Neural progenitor cell (in vitro differentiated cells): Measurements from ENCODE around the gene RETN. TPM values are rescaled to one million over a fixed set of nuclear protein-coding genes. Genes with fewer than 3 reads are reported as not detected.
A peak's percentile ranks its signal among the peaks of the same experiment; 100 is the strongest.

ENCODE experiments used
- DNase-seq: peaks from one replicate; pipeline ENCODE4 v3.0.0-alpha.2; 2016; ENCODE audit warnings: low spot score
- H2AFZ ChIP-seq: fragments of 200-600 bp; sonication (generic); replicated peaks from 2 replicates; pipeline ENCODE4 v1.6.1; 2016; ENCODE audit warnings: antibody characterized with exemption
- H3F3A ChIP-seq: fragments of 200-600 bp; sonication (generic); 2 replicates; pipeline ENCODE4 v1.6.1; 2016; ENCODE audit warnings: antibody characterized with exemption, low read depth
- H3K27ac ChIP-seq: fragments of 200-600 bp; sonication (generic); 2 replicates; pipeline ENCODE4 v1.5.1; 2016; ENCODE audit warnings: mild to moderate bottlenecking
- H3K27me3 ChIP-seq: fragments of 200-600 bp; sonication (generic); 2 replicates; pipeline ENCODE4 v1.6.1; 2016; ENCODE audit warnings: mild to moderate bottlenecking, moderate library complexity
- H3K36me3 ChIP-seq: fragments of 200-600 bp; sonication (generic); 2 replicates; pipeline ENCODE4 v1.5.1; 2016
- H3K4me1 ChIP-seq: fragments of 200-600 bp; sonication (generic); 2 replicates; pipeline ENCODE4 v1.6.1; 2016; ENCODE audit warnings: mixed run types
- H3K4me2 ChIP-seq: fragments of 200-600 bp; sonication (generic); 2 replicates; pipeline ENCODE4 v1.6.1; 2016
- H3K4me3 ChIP-seq: fragments of 200-600 bp; sonication (generic); 2 replicates; pipeline ENCODE4 v1.5.1; 2016
- H3K79me2 ChIP-seq: fragments of 200-600 bp; sonication (generic); 2 replicates; pipeline ENCODE4 v1.6.1; 2016; ENCODE audit warnings: low read depth
- H3K9ac ChIP-seq: fragments of 200-600 bp; sonication (generic); 2 replicates; pipeline ENCODE4 v1.6.1; 2016
- H3K9me3 ChIP-seq: fragments of 200-600 bp; sonication (generic); 2 replicates; pipeline ENCODE4 v1.5.1; 2016; ENCODE audit warnings: low read depth
- H4K20me1 ChIP-seq: fragments of 200-600 bp; sonication (generic); 2 replicates; pipeline ENCODE4 v1.6.1; 2016; ENCODE audit warnings: low read depth
- H3K27ac Mint-ChIP-seq: 3 replicates; pipeline ENCODE4 v1.8.0; 2021; ENCODE audit warnings: mixed read lengths
- H3K27me3 Mint-ChIP-seq: 2 replicates; pipeline ENCODE4 v1.8.0; 2022; ENCODE audit warnings: low read depth, mild to moderate bottlenecking, inconsistent platforms, moderate library complexity, mixed read lengths; ENCODE audit not compliant: insufficient read depth
- H3K36me3 Mint-ChIP-seq: 3 replicates; pipeline ENCODE4 v1.8.0; 2021; ENCODE audit warnings: mixed read lengths
- H3K4me1 Mint-ChIP-seq: 3 replicates; pipeline ENCODE4 v1.8.0; 2021; ENCODE audit warnings: mixed read lengths
- H3K4me3 Mint-ChIP-seq: 3 replicates; pipeline ENCODE4 v1.8.0; 2021; ENCODE audit warnings: mild to moderate bottlenecking, moderate library complexity, mixed read lengths
- H3K9me3 Mint-ChIP-seq: 3 replicates; pipeline ENCODE4 v1.8.0; 2020; ENCODE audit warnings: mixed read lengths
- CTCF ChIP-seq: fragments of 200-600 bp; sonication (generic); IDR thresholded peaks from 2 replicates; pipeline ENCODE4 v1.5.1; 2017; ENCODE audit warnings: antibody characterized with exemption, mild to moderate bottlenecking
- EZH2 ChIP-seq: fragments of 200-600 bp; sonication (generic); IDR thresholded peaks from 2 replicates; pipeline ENCODE4 v1.6.1; 2017; ENCODE audit warnings: antibody characterized with exemption, mild to moderate bottlenecking, moderate library complexity
- EZH2phosphoT487 ChIP-seq: fragments of 200-600 bp; sonication (generic); IDR thresholded peaks from 2 replicates; pipeline ENCODE4 v1.6.1; 2017; ENCODE audit warnings: antibody characterized with exemption
- total RNA-seq: library from RNA; depleted of rRNA; stranded (reverse); fragments of >200 nt; gene quantifications from 2 replicates; pipeline ENCODE4 v1.2.3, GENCODE V29; 2015; ENCODE audit warnings: low replicate concordance

RETN gene
- total RNA-seq, 1 donor from 2014 or later = not detected

DNA sequence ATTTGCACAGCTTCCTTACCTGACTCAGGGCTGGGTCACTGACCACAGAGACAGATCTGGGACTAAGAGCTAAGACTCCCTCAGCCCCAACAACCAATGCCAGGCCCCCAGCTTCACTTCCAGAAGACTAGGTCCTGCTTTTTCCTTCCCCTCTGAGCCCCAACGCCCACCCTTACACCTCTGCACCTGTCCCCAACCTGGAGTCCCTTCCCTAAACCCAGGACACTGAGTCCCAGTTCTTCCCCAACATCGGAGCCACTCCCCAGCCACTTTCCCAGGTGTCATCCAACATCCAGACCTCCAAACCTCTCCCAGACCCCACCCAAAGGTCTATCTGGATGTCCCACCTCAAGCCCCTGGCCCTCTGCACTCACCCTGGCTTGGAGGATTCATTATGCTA lies 30.2 kb downstream of the RETN start:
- H3K9me3 ChIP-seq = no peaks in the 10 kb centered on the region
- H3K9me3 Mint-ChIP-seq = no peaks in the 10 kb centered on the region
- H3K79me2 ChIP-seq = no peaks in the 10 kb centered on the region
- TF ChIP-seq EZH2 = no peak
- TF ChIP-seq CTCF = no peak
- no peak for TF ChIP-seq EZH2phosphoT487
- H3K36me3 ChIP-seq = no peaks in the 10 kb centered on the region
- H3K4me3 Mint-ChIP-seq = peak overlapping the region; percentile 46
- H2AFZ ChIP-seq = no peak overlapping the region
- no peaks in the 10 kb centered on the region for H3K4me1 ChIP-seq
- H4K20me1 ChIP-seq = no peaks in the 10 kb centered on the region
- H3K27me3 Mint-ChIP-seq = peaks cover 2% of the 10 kb centered on the region
- H3K4me2 ChIP-seq = no peak overlapping the region
- no peak overlapping the region for H3K27ac Mint-ChIP-seq
- H3K4me3 ChIP-seq = no peak overlapping the region
- no peak overlapping the region for H3K27ac ChIP-seq
- H3K9ac ChIP-seq = no peak overlapping the region
- H3K4me1 Mint-ChIP-seq = no peaks in the 10 kb centered on the region
- peaks cover 47% of the 10 kb centered on the region for H3K27me3 ChIP-seq
- DNase-seq = no peak
- no peaks in the 10 kb centered on the region for H3K36me3 Mint-ChIP-seq
- H3F3A ChIP-seq = no peaks in the 10 kb centered on the region

GRCh38 chr19:7699417-7700401 lies 30.9 kb downstream of the RETN start:
- no peak overlapping the region for H2AFZ ChIP-seq
- H3K27ac Mint-ChIP-seq = no peak overlapping the region
- H3K27me3 Mint-ChIP-seq = peaks cover 2% of the 10 kb centered on the region

GRCh38 chr19:7701049-7701653 lies 32.3 kb downstream of the RETN start:
- no peaks in the 10 kb centered on the region for H3K9me3 ChIP-seq
- peaks cover 40% of the 10 kb centered on the region for H3K27me3 ChIP-seq
- Mint-ChIP-seq H3K4me1 (no peaks in the 10 kb centered on the region), H3K9me3 (no peaks in the 10 kb centered on the region), H3K36me3 (no peaks in the 10 kb centered on the region), H3K4me3 (no peak overlapping the region), H3K27ac (no peak overlapping the region), H3K27me3 (peaks cover 5% of the 10 kb centered on the region)
- H4K20me1 ChIP-seq = no peaks in the 10 kb centered on the region
- H3K27ac ChIP-seq = no peak overlapping the region
- H3K4me3 ChIP-seq = no peak overlapping the region
- no peak overlapping the region for H3K4me2 ChIP-seq
- no peaks in the 10 kb centered on the region for H3K4me1 ChIP-seq
- H3K9ac ChIP-seq = no peak overlapping the region
- H2AFZ ChIP-seq = no peak overlapping the region
- no peaks in the 10 kb centered on the region for H3K36me3 ChIP-seq
- no peak for TF ChIP-seq EZH2phosphoT487
- no peak for TF ChIP-seq CTCF
- no peak for TF ChIP-seq EZH2
- DNase-seq = no peak
- no peaks in the 10 kb centered on the region for H3K79me2 ChIP-seq
- H3F3A ChIP-seq = no peaks in the 10 kb centered on the region

More at GRCh38 chr19:7699417-7700401, 30.9 kb downstream of the RETN start:
- Histone ChIP-seq H3K4me2 (no peak overlapping the region), H3F3A (no peaks in the 10 kb centered on the region), H3K4me1 (no peaks in the 10 kb centered on the region), H3K36me3 (no peaks in the 10 kb centered on the region), H4K20me1 (no peaks in the 10 kb centered on the region), H3K9me3 (no peaks in the 10 kb centered on the region), H3K27me3 (peaks cover 47% of the 10 kb centered on the region), H3K27ac (no peak overlapping the region), H3K4me3 (no peak overlapping the region), H3K79me2 (no peaks in the 10 kb centered on the region), H3K9ac (no peak overlapping the region)
- no peak overlapping the region for H3K4me3 Mint-ChIP-seq
- H3K36me3 Mint-ChIP-seq = no peaks in the 10 kb centered on the region
- TF ChIP-seq EZH2 = no peak
- no peaks in the 10 kb centered on the region for H3K4me1 Mint-ChIP-seq
- DNase-seq = no peak
- no peaks in the 10 kb centered on the region for H3K9me3 Mint-ChIP-seq
